H9 (cell line): ENCODE data around the gene ACVR2B. TPM values are rescaled to one million over a fixed set of nuclear protein-coding genes. Genes with fewer than 3 reads are reported as not detected.

Source experiments
- DNase-seq: peaks from one replicate; pipeline ENCODE4 v3.0.0-alpha.2; 2017
- H2AFZ ChIP-seq: one replicate; pipeline ENCODE4 v1.6.1; 2013; ENCODE audit warnings: mild to moderate bottlenecking, low read length, control low read depth, moderate library complexity
- H2AK5ac ChIP-seq: 2 replicates; pipeline ENCODE4 v1.6.1; 2013; ENCODE audit warnings: low read length, control low read depth, mixed read lengths; ENCODE audit not compliant: insufficient read length
- H2BK120ac ChIP-seq: one replicate; pipeline ENCODE4 v1.6.1; 2013; ENCODE audit warnings: low read depth, mild to moderate bottlenecking, low read length, control low read depth, inconsistent platforms; ENCODE audit not compliant: poor library complexity, severe bottlenecking
- H2BK12ac ChIP-seq: 2 replicates; pipeline ENCODE4 v1.6.1; 2013; ENCODE audit warnings: low read length, control low read depth, mixed read lengths, low read depth; ENCODE audit not compliant: insufficient read length
- H2BK15ac ChIP-seq: 2 replicates; pipeline ENCODE4 v1.6.1; 2013; ENCODE audit warnings: low read depth, low read length, control low read depth
- H2BK20ac ChIP-seq: one replicate; pipeline ENCODE4 v1.6.1; 2013; ENCODE audit warnings: low read depth, mild to moderate bottlenecking, low read length, control low read depth, inconsistent platforms; ENCODE audit not compliant: poor library complexity, severe bottlenecking
- H2BK5ac ChIP-seq: 2 replicates; pipeline ENCODE4 v1.6.1; 2013; ENCODE audit warnings: low read length, control low read depth, mixed read lengths; ENCODE audit not compliant: insufficient read length
- H3K14ac ChIP-seq: 2 replicates; pipeline ENCODE4 v1.6.1; 2013; ENCODE audit warnings: low read length, control low read depth; ENCODE audit not compliant: insufficient read depth
- H3K18ac ChIP-seq: 2 replicates; pipeline ENCODE4 v1.6.1; 2013; ENCODE audit warnings: low read depth, mild to moderate bottlenecking, mixed read lengths, low read length, control low read depth; ENCODE audit not compliant: insufficient read length
- H3K23ac ChIP-seq: 2 replicates; pipeline ENCODE4 v1.6.1; 2013; ENCODE audit warnings: low read length, control low read depth, mixed read lengths, low read depth; ENCODE audit not compliant: insufficient read length
- H3K23me2 ChIP-seq: 2 replicates; pipeline ENCODE4 v1.6.1; 2013; ENCODE audit warnings: low read depth, mild to moderate bottlenecking, mixed read lengths, low read length, control low read depth; ENCODE audit not compliant: insufficient read length, poor library complexity, severe bottlenecking
- H3K27ac ChIP-seq: 2 replicates; pipeline ENCODE4 v1.5.1; 2013; ENCODE audit warnings: low read length, control low read depth, mixed read lengths, low read depth; ENCODE audit not compliant: insufficient read length
- H3K27me3 ChIP-seq: 2 replicates; pipeline ENCODE4 v1.6.1; 2013; ENCODE audit warnings: low read length, control low read depth, inconsistent platforms; ENCODE audit not compliant: insufficient read depth
- H3K4ac ChIP-seq: 2 replicates; pipeline ENCODE4 v1.6.1; 2013; ENCODE audit warnings: low read depth, mild to moderate bottlenecking, control low read depth, inconsistent platforms, low read length, moderate library complexity
- H3K4me1 ChIP-seq: 2 replicates; pipeline ENCODE4 v1.6.1; 2013; ENCODE audit warnings: low read length, control low read depth, inconsistent platforms; ENCODE audit not compliant: insufficient read depth
- H3K4me2 ChIP-seq: 2 replicates; pipeline ENCODE4 v1.6.1; 2013; ENCODE audit warnings: low read length, control low read depth, mixed read lengths; ENCODE audit not compliant: insufficient read length, insufficient read depth
- H3K56ac ChIP-seq: 2 replicates; pipeline ENCODE4 v1.6.1; 2013; ENCODE audit warnings: low read depth, mild to moderate bottlenecking, mixed read lengths, low read length, control low read depth; ENCODE audit not compliant: insufficient read length
- H3K79me1 ChIP-seq: 2 replicates; pipeline ENCODE4 v1.6.1; 2013; ENCODE audit warnings: low read depth, mild to moderate bottlenecking, moderate library complexity, low read length, control low read depth, inconsistent platforms; ENCODE audit not compliant: insufficient read depth, poor library complexity, severe bottlenecking
- H3K79me2 ChIP-seq: 2 replicates; pipeline ENCODE4 v1.6.1; 2013; ENCODE audit warnings: low read length, control low read depth, inconsistent platforms; ENCODE audit not compliant: insufficient read depth
- H3K9ac ChIP-seq: 2 replicates; pipeline ENCODE4 v1.6.1; 2013; ENCODE audit warnings: low read length, control low read depth, mixed read lengths; ENCODE audit not compliant: insufficient read length; ENCODE audit errors: extremely low read depth
- H3K9me3 ChIP-seq: one replicate; pipeline ENCODE4 v1.6.1; 2013; ENCODE audit warnings: low read depth, low read length, inconsistent platforms; ENCODE audit not compliant: control insufficient read depth
- H3T11ph ChIP-seq: one replicate; pipeline ENCODE4 v1.6.1; 2013; ENCODE audit warnings: mild to moderate bottlenecking, low read length, control low read depth, inconsistent platforms
- H4K20me1 ChIP-seq: one replicate; pipeline ENCODE4 v1.6.1; 2013; ENCODE audit not compliant: control insufficient read depth, insufficient read length, insufficient read depth
- H4K5ac ChIP-seq: 2 replicates; pipeline ENCODE4 v1.6.1; 2013; ENCODE audit warnings: low read depth, mild to moderate bottlenecking, mixed read lengths, low read length, control low read depth; ENCODE audit not compliant: insufficient read length
- H4K8ac ChIP-seq: replicated peaks from 2 replicates; pipeline ENCODE4 v1.6.1; 2013; ENCODE audit warnings: low read length, control low read depth, mixed read lengths, low read depth; ENCODE audit not compliant: insufficient read length
- H4K91ac ChIP-seq: 2 replicates; pipeline ENCODE4 v1.6.1; 2013; ENCODE audit warnings: low read depth, mild to moderate bottlenecking, moderate library complexity, mixed read lengths, low read length, control low read depth; ENCODE audit not compliant: insufficient read length
- H3K27ac Mint-ChIP-seq, 3 experiments: 2 replicates in 2 of 3; 3 replicates in 1 of 3; pipeline ENCODE4 v1.8.0; 2020 to 2021; ENCODE audit warnings: mixed read lengths in 3 of 3, mild to moderate bottlenecking in 1 of 3, moderate library complexity in 1 of 3
- H3K27me3 Mint-ChIP-seq: 2 replicates; pipeline ENCODE4 v1.8.0; 2021; ENCODE audit warnings: low read depth, mild to moderate bottlenecking, moderate library complexity, mixed read lengths
- H3K36me3 Mint-ChIP-seq, 3 experiments: 2 replicates in 2 of 3; 3 replicates in 1 of 3; pipeline ENCODE4 v1.8.0; 2020 to 2021; ENCODE audit warnings: low read depth in 3 of 3, mixed read lengths in 3 of 3; ENCODE audit not compliant: insufficient read depth in 1 of 3
- H3K4me1 Mint-ChIP-seq, 2 experiments: 2 replicates each; pipeline ENCODE4 v1.8.0; 2020; ENCODE audit warnings: mixed read lengths in 2 of 2
- H3K4me3 Mint-ChIP-seq, 2 experiments: 2 replicates in 1 of 2; 3 replicates in 1 of 2; pipeline ENCODE4 v1.8.0; 2020 to 2021; ENCODE audit warnings: mild to moderate bottlenecking in 2 of 2, mixed read lengths in 2 of 2, moderate library complexity in 1 of 2
- H3K9me3 Mint-ChIP-seq, 2 experiments: 2 replicates in 1 of 2; 3 replicates in 1 of 2; pipeline ENCODE4 v1.8.0; 2020; ENCODE audit warnings: mild to moderate bottlenecking in 2 of 2, mixed read lengths in 2 of 2, moderate library complexity in 1 of 2
- WGBS: extraction: QIAGEN DNeasy Blood & Tissue Kit; methylation state at CpG from one replicate; pipeline ENCODE4 v1.1.7; 2013; ENCODE audit warnings: missing lambda C conversion rate, low lambda C conversion rate, mixed read lengths; ENCODE audit not compliant: insufficient read length; ENCODE audit errors: extremely low coverage; 5-methylcytosine and 5-hydroxymethylcytosine counted together
- total RNA-seq: library from RNA; stranded (reverse); gene quantifications from 2 replicates; pipeline ENCODE4 v1.2.1, GENCODE V29; 2021
- TF ChIP-seq, protein P1 (sequence below): fragments of 200-600 bp; sonication (generic); conservative IDR thresholded peaks from 3 replicates; pipeline ENCODE4 v1.8.0; 2021; ENCODE audit warnings: antibody characterized with exemption, mild to moderate bottlenecking

Gene ACVR2B
- total RNA-seq, 1 experiment from 2014 or later: 105 TPM

DNA sequence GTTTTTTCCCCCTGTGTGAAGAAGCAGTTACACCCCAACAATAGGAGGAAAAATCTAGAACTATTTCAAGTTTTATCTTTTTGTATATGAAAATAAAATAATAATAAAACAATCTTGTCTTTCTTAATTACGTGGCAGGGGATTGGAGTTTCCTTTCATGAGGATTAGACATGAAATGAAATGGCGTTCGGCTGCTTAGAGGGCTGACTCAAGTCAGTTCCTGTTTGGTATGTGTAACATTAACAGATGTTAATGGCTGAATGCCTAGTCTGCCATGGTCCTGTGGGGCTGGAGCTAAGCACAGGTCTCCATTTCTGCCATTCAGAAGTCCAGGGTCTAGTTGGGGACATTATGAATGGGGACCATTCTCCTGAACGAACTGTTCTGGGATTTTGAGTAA, 39.3 kb downstream of the ACVR2B start:
- peaks cover 4% of the 10 kb centered on the region for H3K23me2 ChIP-seq
- no peak overlapping the region for H3T11ph ChIP-seq
- no peak overlapping the region for H2BK15ac ChIP-seq
- no peak overlapping the region for H3K14ac ChIP-seq
- no peak overlapping the region for H2AK5ac ChIP-seq
- no peaks in the 10 kb centered on the region; the same call in 1 of the 2 replicates for H3K27me3 ChIP-seq
- no peak overlapping the region for H3K56ac ChIP-seq
- H3K23ac ChIP-seq: no peak overlapping the region
- no peaks in the 10 kb centered on the region for H3K27me3 Mint-ChIP-seq
- no peak overlapping the region for H4K91ac ChIP-seq
- no peak overlapping the region for H3K4me2 ChIP-seq
- no peak overlapping the region for H2BK20ac ChIP-seq
- no peak overlapping the region for H4K5ac ChIP-seq
- H3K4me1 Mint-ChIP-seq: peaks cover 7% of the 10 kb centered on the region in 2 experiments
- no peak overlapping the region for H2BK12ac ChIP-seq
- H3K9me3 ChIP-seq: no peaks in the 10 kb centered on the region
- H3K9ac ChIP-seq: no peak overlapping the region
- no peaks in the 10 kb centered on the region for H3K4me1 ChIP-seq
- no peak for DNase-seq
- no peak overlapping the region for H3K4me3 Mint-ChIP-seq
- no peak overlapping the region for H3K27ac Mint-ChIP-seq
- WGBS: no CpG with 5 or more reads among the region's 4 CpGs
- no peak overlapping the region for H4K8ac ChIP-seq
- no peaks in the 10 kb centered on the region for H3K9me3 Mint-ChIP-seq
- H2AFZ ChIP-seq: no peak overlapping the region
- no peak overlapping the region for H3K27ac ChIP-seq
- H2BK120ac ChIP-seq: no peak overlapping the region
- peaks cover 2 to 11% (median 9%) of the 10 kb centered on the region in 3 experiments; a peak in 4 of 7 replicates for H3K36me3 Mint-ChIP-seq
- H2BK5ac ChIP-seq: no peak overlapping the region
- TF ChIP-seq, protein P1, sequence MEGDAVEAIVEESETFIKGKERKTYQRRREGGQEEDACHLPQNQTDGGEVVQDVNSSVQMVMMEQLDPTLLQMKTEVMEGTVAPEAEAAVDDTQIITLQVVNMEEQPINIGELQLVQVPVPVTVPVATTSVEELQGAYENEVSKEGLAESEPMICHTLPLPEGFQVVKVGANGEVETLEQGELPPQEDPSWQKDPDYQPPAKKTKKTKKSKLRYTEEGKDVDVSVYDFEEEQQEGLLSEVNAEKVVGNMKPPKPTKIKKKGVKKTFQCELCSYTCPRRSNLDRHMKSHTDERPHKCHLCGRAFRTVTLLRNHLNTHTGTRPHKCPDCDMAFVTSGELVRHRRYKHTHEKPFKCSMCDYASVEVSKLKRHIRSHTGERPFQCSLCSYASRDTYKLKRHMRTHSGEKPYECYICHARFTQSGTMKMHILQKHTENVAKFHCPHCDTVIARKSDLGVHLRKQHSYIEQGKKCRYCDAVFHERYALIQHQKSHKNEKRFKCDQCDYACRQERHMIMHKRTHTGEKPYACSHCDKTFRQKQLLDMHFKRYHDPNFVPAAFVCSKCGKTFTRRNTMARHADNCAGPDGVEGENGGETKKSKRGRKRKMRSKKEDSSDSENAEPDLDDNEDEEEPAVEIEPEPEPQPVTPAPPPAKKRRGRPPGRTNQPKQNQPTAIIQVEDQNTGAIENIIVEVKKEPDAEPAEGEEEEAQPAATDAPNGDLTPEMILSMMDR: no peak
- H4K20me1 ChIP-seq: no peaks in the 10 kb centered on the region
- H3K18ac ChIP-seq: no peak overlapping the region
- H3K79me2 ChIP-seq: no peaks in the 10 kb centered on the region
- no peak overlapping the region for H3K4ac ChIP-seq
- no peaks in the 10 kb centered on the region for H3K79me1 ChIP-seq
